GM12873 (cell line): Measurements from ENCODE around the gene HOXA5.

Experiments used
- TF ChIP-seq, protein P1 (sequence below): IDR thresholded peaks from 2 replicates; pipeline ENCODE4 v1.5.1; 2012; ENCODE audit warnings: low read depth, mild to moderate bottlenecking, moderate library complexity, low read length, control low read depth; ENCODE audit not compliant: insufficient read depth; ENCODE audit errors: missing control alignments

Gene HOXA5

DNA sequence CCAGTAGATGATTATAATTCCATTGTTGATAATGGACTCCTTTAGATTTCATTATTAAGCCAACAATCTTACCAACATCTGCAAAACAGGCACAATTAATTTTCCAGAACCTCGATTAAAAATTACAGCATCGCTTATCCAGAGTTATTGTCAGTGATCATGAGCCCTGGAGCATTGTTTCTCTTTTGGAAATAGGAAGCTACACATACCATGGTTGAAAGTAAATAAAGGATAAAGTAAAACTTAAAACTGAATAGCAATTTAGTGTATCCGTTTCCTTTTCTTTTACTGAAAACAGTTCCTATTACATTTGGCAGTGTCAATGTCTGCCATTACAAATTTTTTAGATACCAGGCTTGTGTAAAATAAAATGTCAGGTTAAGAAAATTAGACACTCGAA is 31.1 kb downstream of the HOXA5 start:
- TF ChIP-seq, protein P1, sequence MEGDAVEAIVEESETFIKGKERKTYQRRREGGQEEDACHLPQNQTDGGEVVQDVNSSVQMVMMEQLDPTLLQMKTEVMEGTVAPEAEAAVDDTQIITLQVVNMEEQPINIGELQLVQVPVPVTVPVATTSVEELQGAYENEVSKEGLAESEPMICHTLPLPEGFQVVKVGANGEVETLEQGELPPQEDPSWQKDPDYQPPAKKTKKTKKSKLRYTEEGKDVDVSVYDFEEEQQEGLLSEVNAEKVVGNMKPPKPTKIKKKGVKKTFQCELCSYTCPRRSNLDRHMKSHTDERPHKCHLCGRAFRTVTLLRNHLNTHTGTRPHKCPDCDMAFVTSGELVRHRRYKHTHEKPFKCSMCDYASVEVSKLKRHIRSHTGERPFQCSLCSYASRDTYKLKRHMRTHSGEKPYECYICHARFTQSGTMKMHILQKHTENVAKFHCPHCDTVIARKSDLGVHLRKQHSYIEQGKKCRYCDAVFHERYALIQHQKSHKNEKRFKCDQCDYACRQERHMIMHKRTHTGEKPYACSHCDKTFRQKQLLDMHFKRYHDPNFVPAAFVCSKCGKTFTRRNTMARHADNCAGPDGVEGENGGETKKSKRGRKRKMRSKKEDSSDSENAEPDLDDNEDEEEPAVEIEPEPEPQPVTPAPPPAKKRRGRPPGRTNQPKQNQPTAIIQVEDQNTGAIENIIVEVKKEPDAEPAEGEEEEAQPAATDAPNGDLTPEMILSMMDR: no peak

- TF ChIP-seq, protein P1: no peak
Observed at GRCh38 chr7:27111751-27112277, 31.7 kb downstream of the HOXA5 start.

DNA sequence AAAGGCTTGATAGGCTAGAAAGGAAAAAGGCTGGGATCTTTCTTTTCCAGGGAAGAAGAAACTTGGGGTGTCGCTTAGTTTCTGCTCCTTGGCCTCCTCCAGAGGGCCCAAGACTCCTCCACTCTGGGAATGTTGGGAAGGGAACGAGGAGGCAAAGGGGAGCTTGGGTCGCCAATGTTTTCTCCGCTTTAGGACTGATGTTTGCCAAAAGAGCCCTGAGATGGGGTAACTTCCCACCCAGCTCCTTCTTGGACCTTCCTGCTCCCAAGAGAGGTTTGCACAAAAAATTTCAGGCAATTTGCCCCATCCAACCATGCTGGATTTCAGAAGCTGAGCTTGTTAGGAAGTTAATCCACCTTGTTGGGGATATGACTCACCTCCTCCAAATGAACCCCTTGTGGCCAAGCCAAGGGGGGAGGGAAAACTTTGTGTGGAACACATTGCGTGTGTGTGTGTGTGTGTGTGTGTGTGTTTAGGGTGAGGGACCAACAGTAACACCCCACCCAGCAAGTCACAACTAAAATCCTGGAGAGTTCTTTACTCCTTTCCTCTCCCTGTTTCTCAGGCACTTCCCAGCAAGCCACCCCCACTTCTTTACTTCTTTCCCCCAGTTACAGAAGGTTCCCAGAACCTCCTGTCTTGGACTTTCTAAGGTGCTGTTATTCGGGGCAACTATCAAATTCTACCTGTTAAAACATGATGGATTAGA is 32.3 kb downstream of the HOXA5 start:
- TF ChIP-seq, protein P1: no peak

DNA sequence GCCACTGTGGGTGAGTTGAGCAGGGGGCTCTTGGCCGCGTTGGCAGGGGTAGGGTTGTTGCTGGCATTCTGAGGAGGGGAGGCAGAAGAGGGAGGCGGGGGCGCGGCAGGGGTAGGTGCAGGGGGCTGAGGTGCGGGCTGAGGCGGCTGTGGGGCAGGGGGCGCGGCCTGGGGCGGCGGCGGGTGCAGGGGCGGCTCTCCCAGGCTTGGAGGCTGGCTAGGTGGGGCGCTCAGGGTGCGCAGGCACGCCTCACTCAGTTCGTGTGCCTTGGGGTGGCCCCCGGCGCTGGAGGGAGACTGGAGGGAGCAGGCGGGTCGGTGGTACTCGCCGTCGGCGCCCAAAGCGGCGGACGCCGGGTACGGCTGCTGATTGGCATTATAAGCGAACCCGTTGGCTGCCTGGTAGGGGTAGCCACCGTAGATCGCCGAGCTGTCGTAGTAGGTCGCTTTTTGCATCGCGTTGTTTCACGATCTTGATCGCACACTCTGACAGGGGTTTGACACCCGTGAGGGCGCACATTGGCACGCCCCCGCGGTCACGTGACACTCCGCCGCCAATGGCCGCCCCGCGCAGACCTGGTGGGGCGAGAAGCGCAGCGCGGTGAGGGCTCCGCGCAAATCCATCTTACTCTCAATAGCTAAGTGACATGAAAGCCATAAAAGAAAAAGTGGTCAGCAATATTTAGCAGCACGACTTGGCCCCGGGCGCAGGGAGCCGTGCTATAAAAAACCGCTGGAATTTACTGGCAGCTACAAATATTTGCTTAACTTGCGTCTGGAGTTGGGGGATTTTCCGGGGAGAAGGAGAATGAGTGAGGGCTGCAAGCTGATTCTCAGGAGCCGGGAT is 33.1 kb downstream of the HOXA5 start:
- TF ChIP-seq, protein P1: no peak

GRCh38 chr7:27109466-27110185 is 33.9 kb downstream of the HOXA5 start:
- TF ChIP-seq, protein P1: no peak

GRCh38 chr7:27108390-27109127 is 34.9 kb downstream of the HOXA5 start:
- TF ChIP-seq, protein P1: no peak
